HG03565 (cell line): ENCODE results near the gene PPIL1.
"Not testable (repeated sequence)": the region's sequence is repeated elsewhere in the genome, so short reads cannot be mapped to it uniquely, and the experiment has no call there.

ENCODE experiments used
- ATAC-seq: cut with Tn5 transposase; IDR thresholded peaks from one replicate; pipeline ENCODE4 v1.9.1; 2021; ENCODE audit warnings: mild to moderate bottlenecking, moderate library complexity; ENCODE audit not compliant: unreplicated experiment

PPIL1 gene

DNA sequence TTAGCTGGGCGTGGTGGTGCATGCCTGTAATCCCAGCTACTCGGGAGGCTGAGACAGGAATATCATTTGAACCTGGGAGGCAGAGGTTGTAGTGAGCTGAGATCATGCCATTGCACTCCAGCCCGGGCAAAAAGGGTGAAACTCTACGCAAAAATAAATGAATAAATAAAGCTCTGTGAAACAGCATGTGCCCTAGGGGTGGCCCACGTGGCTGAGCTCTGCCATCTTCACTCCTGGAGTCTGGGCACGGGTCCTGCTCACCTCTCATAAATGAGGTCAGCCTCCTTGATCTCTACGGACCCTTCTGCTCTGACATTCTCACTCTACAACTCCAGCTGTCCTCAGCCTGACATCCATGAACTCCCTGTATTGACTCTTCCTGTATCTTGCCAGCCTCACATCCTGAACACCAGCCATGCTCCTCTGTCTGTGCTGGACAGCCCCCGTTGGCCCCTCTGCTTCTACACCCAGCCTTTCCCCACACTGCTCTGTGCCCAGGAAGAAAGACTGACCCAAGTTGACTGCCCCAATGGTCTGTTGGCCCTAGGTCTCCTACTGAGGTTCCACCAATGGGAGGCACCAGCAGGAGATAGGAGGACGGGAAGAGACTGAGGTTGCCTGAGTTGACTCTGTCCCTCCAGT is 57.3 kb downstream of the PPIL1 start:
- no peak for ATAC-seq

DNA sequence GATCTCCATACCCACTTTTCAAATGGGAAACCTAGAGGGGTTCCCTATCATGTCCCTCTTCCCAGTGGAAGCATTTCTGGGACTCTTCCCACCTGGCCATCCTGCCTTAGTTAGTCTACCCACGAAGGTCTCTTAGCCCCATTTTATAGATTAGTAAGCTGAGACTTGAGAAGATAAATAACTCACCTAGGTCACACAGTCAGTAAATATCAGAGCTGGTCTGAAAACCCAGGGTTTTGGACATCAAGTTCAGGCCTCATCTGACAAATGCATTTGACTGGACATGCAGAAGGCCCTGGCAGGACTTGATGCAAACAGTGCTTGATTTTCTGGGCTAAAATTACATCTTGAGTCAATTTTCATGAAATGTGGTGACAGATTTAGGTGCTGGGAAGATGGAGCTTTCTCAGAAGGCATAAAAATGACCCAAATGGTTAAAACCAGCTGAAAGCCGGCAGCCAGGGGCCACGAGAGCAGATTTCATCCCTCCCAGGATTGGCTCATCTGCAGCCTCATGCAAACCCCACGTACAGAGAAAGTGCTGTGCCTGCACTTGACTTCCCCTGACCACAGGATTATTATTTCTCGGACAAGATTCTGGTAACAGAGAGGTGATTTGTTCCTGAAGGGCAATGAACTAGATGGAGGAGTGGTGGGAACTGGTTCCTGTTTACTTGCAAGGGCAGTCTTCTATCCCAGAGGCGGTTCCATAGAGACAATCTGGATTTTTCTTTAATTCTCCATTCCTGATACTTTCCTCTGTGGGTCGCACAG is 58.5 kb downstream of the PPIL1 start:
- ATAC-seq, result no peak

DNA sequence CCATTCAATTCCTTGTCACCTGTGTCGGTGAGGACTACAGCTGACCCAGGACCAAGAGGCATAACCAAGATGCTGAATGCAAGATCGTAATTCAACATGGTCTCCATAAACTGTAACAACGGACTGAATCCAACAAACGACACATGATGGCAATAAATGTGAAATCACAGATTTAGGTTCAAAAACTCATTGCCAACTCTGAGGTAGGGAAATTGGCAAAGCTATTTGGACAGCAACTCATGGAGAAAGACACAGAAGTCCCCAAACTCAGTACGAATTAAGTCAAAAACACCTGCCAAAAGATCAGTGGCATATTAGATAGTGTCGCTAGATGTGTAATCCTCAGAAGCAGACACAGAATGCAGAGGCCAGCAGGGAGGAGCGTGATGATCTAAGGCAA is 60.4 kb downstream of the PPIL1 start:
- ATAC-seq, result no peak

DNA sequence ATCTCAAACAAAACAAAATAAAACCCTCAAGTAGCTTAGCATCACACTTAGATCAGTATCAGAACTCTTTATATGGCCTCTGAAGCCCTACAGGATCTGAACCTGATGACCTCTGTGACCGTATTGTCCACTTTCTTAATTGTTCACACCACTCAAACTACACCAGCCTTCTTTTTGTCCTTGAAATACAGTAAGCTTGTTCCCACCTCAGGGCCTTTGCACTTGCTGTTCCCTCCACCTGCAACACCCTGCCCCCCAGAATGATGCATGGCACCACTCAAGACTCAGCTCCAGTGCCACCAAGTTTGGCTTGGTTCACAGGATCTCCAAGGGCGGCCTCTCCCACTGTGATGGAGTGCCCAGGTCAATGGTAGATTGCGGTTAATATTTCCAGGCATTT is 61.1 kb downstream of the PPIL1 start:
- no peak for ATAC-seq

DNA sequence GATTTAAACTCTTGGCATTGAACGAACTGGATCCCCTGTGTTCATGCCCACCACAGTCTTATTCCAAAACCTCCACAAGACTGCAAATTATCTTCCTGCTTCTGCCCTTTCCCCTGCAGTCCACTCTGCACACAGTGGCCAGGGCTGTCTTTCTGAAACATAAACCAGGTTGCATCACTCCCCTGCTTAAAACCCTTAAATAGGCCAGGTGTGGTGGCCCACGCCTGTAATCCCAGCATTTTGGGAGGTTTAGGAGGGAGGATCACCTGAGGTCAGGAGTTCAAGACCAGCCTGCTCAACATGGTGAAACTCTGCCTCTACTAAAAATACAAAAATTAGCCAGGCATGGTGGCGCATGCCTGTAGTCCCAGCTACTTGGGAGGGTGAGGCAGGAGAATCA is 61.6 kb downstream of the PPIL1 start:
- ATAC-seq, result not testable (repeated sequence)

DNA sequence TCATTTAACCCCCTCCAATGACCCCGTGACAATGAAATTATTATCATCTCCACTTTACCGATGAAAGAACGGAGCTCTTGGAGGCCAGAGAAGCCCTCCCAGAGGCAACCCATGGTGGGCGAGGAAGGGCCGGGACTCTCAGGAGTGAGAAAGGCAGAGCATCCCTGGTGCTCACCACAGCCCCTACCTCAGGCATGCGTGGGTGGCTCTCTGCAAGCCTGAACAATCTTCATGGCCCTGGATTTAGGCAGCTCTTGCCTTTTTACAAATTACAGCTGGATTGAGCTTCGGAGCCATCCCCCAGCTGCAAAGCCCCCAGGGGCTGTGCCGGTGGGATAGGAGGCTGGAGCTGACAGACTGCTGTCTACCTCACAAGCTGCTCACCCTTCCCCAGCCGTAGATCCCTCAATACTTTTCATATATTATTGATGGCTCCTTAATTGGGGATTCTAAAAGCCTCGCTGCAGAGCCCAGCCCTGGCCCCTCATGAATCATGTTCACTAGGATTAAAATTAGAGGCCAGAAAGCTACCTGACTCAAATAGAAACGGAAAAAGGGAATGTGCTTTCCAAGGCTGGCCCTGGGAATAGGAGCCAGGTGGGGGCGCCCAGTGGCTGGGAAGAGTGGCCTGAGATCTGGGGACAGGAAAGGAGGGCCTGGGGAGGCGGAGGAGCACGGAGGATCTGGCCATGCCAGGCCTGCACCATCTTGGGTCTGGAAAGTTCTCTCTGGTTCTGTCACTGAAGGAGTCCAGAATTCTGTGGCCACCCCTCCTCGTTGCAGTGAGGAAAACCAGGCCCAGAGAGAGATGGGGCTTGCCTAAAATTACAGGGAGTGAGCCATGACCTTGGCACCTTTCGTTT is 64.4 kb downstream of the PPIL1 start:
- ATAC-seq, result no peak

DNA sequence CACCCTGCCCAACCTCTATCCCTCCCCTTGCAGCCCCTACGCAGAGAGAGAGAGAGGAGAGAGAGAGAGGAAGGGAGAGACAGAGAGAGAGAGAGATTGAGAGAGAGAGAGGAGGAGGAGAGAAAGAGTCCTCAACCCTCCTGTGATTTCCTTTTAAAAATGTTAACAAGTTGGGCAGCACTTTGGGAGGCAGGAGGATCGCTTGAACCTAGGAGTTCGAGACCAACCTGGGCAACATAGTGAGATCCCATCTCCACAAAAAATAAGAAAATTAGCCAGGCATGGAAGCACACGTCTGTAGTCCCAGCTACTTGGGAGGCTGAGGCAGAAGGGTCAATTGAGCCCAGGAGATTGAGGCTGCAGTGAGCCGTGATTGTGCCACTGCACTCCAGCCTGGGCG is 65.4 kb downstream of the PPIL1 start:
- ATAC-seq, result no peak

DNA sequence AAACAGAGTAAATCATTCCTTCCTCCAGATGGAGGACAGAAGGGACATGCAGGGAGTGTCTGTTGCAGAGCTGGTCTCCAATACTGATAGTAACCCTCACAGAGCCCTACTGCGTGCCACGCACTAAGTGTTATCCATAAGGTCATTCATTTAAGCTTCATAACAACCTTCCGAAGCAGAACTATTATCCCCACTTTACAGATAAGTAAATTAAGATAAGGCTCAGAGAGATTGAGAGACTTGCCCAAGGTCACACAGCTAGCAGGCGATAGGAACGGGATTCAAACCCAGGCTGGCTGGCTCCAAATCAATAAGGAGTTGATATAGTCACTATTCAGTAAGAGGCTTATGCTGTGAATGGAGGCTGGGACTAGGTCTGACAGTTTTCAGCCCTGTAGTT is 66.0 kb downstream of the PPIL1 start:
- no peak for ATAC-seq

DNA sequence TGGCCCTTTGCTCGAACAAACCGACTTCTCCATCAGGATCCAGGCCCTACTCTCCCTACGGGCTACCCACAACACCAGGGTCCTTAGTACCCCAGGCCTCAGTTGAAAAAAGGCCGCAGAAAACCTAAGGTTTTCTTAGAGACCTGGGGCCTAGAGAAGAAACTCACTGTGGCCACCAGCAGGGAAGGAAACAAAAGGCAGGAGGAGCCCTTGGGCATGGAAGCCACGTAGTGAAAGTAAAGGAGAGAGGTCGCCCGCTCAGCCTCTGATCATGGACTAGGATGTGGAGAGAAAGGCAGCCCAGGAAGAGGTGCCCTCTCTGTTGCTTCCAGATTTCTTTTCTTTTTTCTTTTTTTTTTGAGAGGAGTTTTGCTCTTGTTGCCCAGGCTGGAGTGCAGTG is 66.9 kb downstream of the PPIL1 start:
- no peak for ATAC-seq

DNA sequence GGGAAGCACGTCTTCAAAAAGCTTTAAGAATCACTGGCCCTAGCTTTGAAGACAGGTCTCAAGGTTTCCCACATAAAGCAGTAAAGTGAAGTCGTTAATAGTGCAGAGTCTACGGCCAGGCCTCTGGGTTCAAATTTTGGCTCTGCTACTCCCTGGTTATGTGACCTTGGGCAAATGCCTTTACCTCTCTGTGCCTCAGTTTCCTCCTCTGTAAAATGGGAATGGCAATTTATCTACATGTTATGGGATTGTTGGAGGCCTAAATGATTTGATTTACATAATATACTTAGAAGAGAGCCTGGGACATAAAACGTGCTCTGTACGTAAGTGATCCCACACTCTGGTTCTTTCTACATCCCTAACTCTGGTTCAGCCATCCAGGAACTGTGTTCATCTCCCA is 67.5 kb downstream of the PPIL1 start:
- no peak for ATAC-seq

DNA sequence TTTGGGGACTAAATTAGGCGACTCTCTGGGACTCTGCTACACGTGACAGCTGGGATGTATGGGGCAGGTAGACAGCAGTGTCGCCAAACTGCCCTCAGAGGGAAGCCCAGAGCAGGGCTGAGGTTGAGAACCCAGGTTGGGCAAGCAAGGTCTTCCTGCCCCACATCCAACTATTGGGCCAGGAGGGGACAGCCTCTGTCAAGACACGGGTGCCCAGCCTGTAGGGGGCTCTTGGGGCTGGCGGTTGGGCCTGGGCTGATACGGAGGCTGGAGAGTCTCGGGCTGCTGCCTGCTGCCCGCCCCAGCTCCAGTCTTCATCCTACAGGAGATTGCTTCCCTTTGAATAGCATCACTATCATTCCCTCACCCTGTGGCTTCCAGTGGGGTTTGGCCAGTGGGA is 68.7 kb downstream of the PPIL1 start:
- no peak for ATAC-seq

DNA sequence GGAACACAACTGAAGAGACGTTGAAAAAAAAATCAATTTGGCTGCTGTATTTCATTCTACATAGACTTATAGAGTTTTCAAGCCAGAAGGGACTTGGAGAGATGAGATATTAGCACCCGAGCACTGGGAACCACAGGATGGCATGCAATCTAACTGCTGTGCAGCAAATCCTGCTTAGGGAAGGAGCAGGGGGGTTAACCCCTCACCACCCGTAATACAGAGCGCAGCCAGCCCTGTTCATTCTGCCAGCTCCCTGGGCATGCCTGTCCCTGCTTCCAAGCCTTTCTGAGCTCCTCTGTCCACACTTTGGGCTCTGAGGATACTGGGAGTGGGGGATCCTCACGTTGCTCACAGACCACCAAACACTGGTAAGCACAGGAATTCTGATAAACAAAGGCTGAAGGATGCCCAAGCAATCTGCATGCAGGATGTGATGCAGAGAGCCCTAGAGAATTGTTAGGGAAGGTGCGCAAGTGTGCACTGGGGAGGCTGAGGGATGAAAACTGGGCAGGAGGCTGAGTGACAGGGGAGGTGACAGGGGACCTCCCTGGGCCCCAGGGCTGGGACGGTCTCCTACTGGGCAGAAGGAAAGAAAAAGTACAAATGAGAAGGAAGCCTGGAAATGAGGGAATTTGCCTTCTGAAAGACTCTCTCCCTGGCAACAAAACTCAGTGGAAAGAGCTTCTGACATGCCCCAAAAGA is 69.4 kb downstream of the PPIL1 start:
- no peak for ATAC-seq
